Ovary (tissue), 9 donors: Measurements from ENCODE around the gene KIAA1143. TPM values are rescaled to one million over a fixed set of nuclear protein-coding genes. Genes with fewer than 3 reads are reported as not detected.
A peak's percentile ranks its signal among the peaks of the same experiment; 100 is the strongest.

Source experiments
- DNase-seq, 5 donors: peaks; one replicate each; pipeline ENCODE4 v3.0.0-alpha.2; 2019 to 2020
- H3K27ac ChIP-seq, 2 donors: fragments of 200-600 bp; one replicate each; pipeline versions ENCODE4 v1.5.1 to v1.8.0; 2019 to 2022
- H3K27me3 ChIP-seq: fragments of 200-600 bp; one replicate; pipeline ENCODE4 v1.8.0; 2022
- H3K36me3 ChIP-seq: fragments of 200-600 bp; sonication (generic); one replicate; pipeline ENCODE4 v1.5.1; 2019
- H3K4me1 ChIP-seq: one replicate; pipeline ENCODE4 v1.8.1; 2013; ENCODE audit warnings: mild to moderate bottlenecking, moderate library complexity; ENCODE audit not compliant: insufficient read depth
- H3K4me3 ChIP-seq: fragments of 200-600 bp; sonication (generic); one replicate; pipeline ENCODE4 v1.5.1; 2017
- H3K9me3 ChIP-seq, 2 donors: fragments of 200-600 bp in 1 of 2; sonication (generic) in 1 of 2; one replicate each; pipeline versions ENCODE4 v1.5.1 to v1.8.1; 2013 to 2019; ENCODE audit warnings: mild to moderate bottlenecking in 1 of 2, moderate library complexity in 1 of 2
- CTCF ChIP-seq, 3 donors: fragments of 450-650 bp in 2 of 3; fragments of 200-600 bp in 1 of 3; IDR thresholded peaks; one replicate each; pipeline versions ENCODE4 v1.5.1 to v1.8.0; 2016 to 2022; ENCODE audit warnings: antibody characterized with exemption in 3 of 3, mild to moderate bottlenecking in 1 of 3
- EP300 ChIP-seq: sonication (generic); formaldehyde crosslinking; IDR thresholded peaks from one replicate; pipeline ENCODE4 v1.6.1; 2017; ENCODE audit warnings: antibody characterized with exemption
- POLR2A ChIP-seq: fragments of 450-650 bp; IDR thresholded peaks from one replicate; pipeline ENCODE4 v1.6.1; 2017; ENCODE audit warnings: antibody characterized with exemption, mild to moderate bottlenecking, moderate library complexity
- WGBS, 3 donors: extraction: QIAGEN DNeasy Blood & Tissue Kit in 1 of 3; methylation state at CpG; one replicate each; pipeline versions ENCODE4 v1.1.5 to v1.1.7; 2013 to 2017; 5-methylcytosine and 5-hydroxymethylcytosine counted together
- intact Hi-C, 4 donors: fragments of 100-400 bp; cut with DNase I; formaldehyde crosslinking; loops; one replicate each; pipeline versions ENCODE4 v1.11.0 to v1.15.1; 2022 to 2023
- polyA plus RNA-seq, 2 donors: library from polyadenylated mRNA; stranded (reverse); fragments of 200-250 nt in 1 of 2; fragments of 350-450 nt in 1 of 2; fragmentation: Illumina TruSeq in 1 of 2; extraction: RNeasy Lipid Tissue Mini Kit (QIAGEN cat#74804) in 1 of 2; gene quantifications; one replicate each; pipeline ENCODE4 v1.2.3, GENCODE V29; 2013 to 2014
- total RNA-seq, 7 donors: library from RNA; depleted of rRNA in 2 of 7; stranded (reverse); fragments of >200 nt in 2 of 7; fragmentation: NEBNext Ultra II Directional in 3 of 7; extraction: Animal tissue kit (Norgen Biotek cat#: 25700) in 3 of 7; gene quantifications; one replicate each; pipeline versions ENCODE4 v1.1.0 to v1.2.4, GENCODE V29; 2016 to 2023
- donor health status: DM: no; HTN: no; CAD: no; lungs with moderate emphysema.
- donor health status: DM: no; HTN: no; CAD: no.
- donor health status: Bipolar disorder and iron deficiency.
- donor health status: DM: yes; HTN: yes; CAD: no.
- donor health status: DM: no; HTN: no; CAD: no.
- donor health status: DM: yes; HTN: yes; CAD: no.

Gene KIAA1143
- total and polyA plus RNA-seq, 9 donors, result 22.4 to 55.4 (median 37.3) TPM

GRCh38 chr3:44712455-44713075 lies 48.9 kb downstream of the KIAA1143 start, which contains the start of gene ZNF502:
Gene ZNF502, plus strand, starts transcription at chr3:44712660. Its CDS starts 7,602 bp downstream, at chr3:44720262.
- H3K36me3 ChIP-seq, result no peaks in the 10 kb centered on the region
- intact Hi-C loops, result no loop called here
- peaks cover 0 to 17% of the 10 kb centered on the region in 2 donors for H3K9me3 ChIP-seq
- peak within 1 kb of the TSS; percentile 59 for H3K4me3 ChIP-seq
- H3K4me1 ChIP-seq, result peaks cover 5% of the 10 kb centered on the region
- H3K27me3 ChIP-seq, result no peaks in the 10 kb centered on the region
- peak within 1 kb of the TSS in 1 of 2 donors; percentile 49 for H3K27ac ChIP-seq
- peak; percentile 16 to 55 (median 18) for TF ChIP-seq CTCF (IDR thresholded peaks at IDR 0.05)
- peak; percentile 37 for TF ChIP-seq POLR2A
- no peak for TF ChIP-seq EP300
- 1 to 3% (median 1%) methylated on average over 31 to 36 of the region's 36 CpGs for WGBS, 3 donors
- peak; percentile 83 to 93 (median 86) for DNase-seq

Other genes with a start within 250 kb of the KIAA1143 start
- 10 to 100 TPM in 2 of 7 donors, 1 to 10 TPM in 5; 5.5 to 10.7 (median 7.7) TPM for gene ZKSCAN7, start 206.4 kb downstream of the KIAA1143 start, total RNA-seq
- gene ZKSCAN7, start 206.4 kb downstream of the KIAA1143 start, polyA plus RNA-seq, result 1 to 10 TPM; 4.9 to 7.8 TPM
- 10 to 100 TPM in 5 of 7 donors, 1 to 10 TPM in 2; 4.6 to 18.4 (median 12.5) TPM for gene ZNF660, start 176.7 kb downstream of the KIAA1143 start, total RNA-seq
- gene ZNF660, start 176.7 kb downstream of the KIAA1143 start, polyA plus RNA-seq, result 1 to 10 TPM; 4.5 to 6.7 TPM
- gene ZNF197, start 136.6 kb downstream of the KIAA1143 start, total RNA-seq, result 10 to 100 TPM; 15.1 to 27.0 (median 20.3) TPM
- gene ZNF197, start 136.6 kb downstream of the KIAA1143 start, polyA plus RNA-seq, result 10 to 100 TPM; 11.3 to 11.8 TPM
- 10 to 100 TPM in 1 of 7 donors, 1 to 10 TPM in 6; 4.4 to 14.2 (median 7.2) TPM for gene ZNF35, start 112.9 kb downstream of the KIAA1143 start, total RNA-seq
- 1 to 10 TPM; 2.7 to 5.4 TPM for gene ZNF35, start 112.9 kb downstream of the KIAA1143 start, polyA plus RNA-seq
- gene ZNF502, start 49.0 kb downstream of the KIAA1143 start, total RNA-seq, result 10 to 100 TPM in 2 of 7 donors, 1 to 10 TPM in 5; 6.1 to 11.2 (median 8.3) TPM
- gene ZNF502, start 49.0 kb downstream of the KIAA1143 start, polyA plus RNA-seq, result 1 to 10 TPM; 4.1 to 5.5 TPM
- gene ZNF501, start 32.0 kb downstream of the KIAA1143 start, total RNA-seq, result 1 to 10 TPM; 2.0 to 9.0 (median 5.8) TPM
- 1 to 10 TPM; 3.3 to 3.4 TPM for gene ZNF501, start 32.0 kb downstream of the KIAA1143 start, polyA plus RNA-seq
- under 1 TPM in 6 of 7 donors, not detected in 1; 0.15 to 0.99 (median 0.37) TPM for gene KIF15, start 175 bp upstream of the KIAA1143 start, total RNA-seq
- gene KIF15, start 175 bp upstream of the KIAA1143 start, polyA plus RNA-seq, result under 1 TPM; 0.31 to 0.35 TPM
- gene TMEM42, start 100.3 kb upstream of the KIAA1143 start, total RNA-seq, result 10 to 100 TPM; 11.2 to 24.0 (median 14.6) TPM
- 10 to 100 TPM; 11.8 to 27.5 TPM for gene TMEM42, start 100.3 kb upstream of the KIAA1143 start, polyA plus RNA-seq
- gene TGM4, start 113.0 kb upstream of the KIAA1143 start, total RNA-seq, result not detected
- gene TGM4, start 113.0 kb upstream of the KIAA1143 start, polyA plus RNA-seq, result not detected
- 10 to 100 TPM; 28.6 to 63.1 (median 46.2) TPM for gene ZDHHC3, start 214.6 kb upstream of the KIAA1143 start, total RNA-seq
- gene ZDHHC3, start 214.6 kb upstream of the KIAA1143 start, polyA plus RNA-seq, result 10 to 100 TPM; 30.6 to 81.2 TPM
- 10 to 100 TPM; 28.3 to 39.3 (median 36.8) TPM for gene EXOSC7, start 214.6 kb upstream of the KIAA1143 start, total RNA-seq
- gene EXOSC7, start 214.6 kb upstream of the KIAA1143 start, polyA plus RNA-seq, result 10 to 100 TPM; 34.5 to 35.4 TPM